GM23248 (cell line): ENCODE results near the gene EXOC1.

Source experiments
- EZH2 ChIP-seq: fragments of 200-600 bp; sonication (generic); IDR thresholded peaks from 2 replicates; pipeline ENCODE4 v1.6.1; 2018; ENCODE audit warnings: antibody characterized with exemption, mild to moderate bottlenecking; ENCODE audit not compliant: insufficient read depth, poor library complexity, severe bottlenecking
- EZH2phosphoT487 ChIP-seq: fragments of 200-600 bp; sonication (generic); IDR thresholded peaks from 2 replicates; pipeline ENCODE4 v1.6.1; 2018; ENCODE audit warnings: antibody characterized with exemption, moderate library complexity, mild to moderate bottlenecking, low read depth; ENCODE audit not compliant: insufficient read depth

DNA sequence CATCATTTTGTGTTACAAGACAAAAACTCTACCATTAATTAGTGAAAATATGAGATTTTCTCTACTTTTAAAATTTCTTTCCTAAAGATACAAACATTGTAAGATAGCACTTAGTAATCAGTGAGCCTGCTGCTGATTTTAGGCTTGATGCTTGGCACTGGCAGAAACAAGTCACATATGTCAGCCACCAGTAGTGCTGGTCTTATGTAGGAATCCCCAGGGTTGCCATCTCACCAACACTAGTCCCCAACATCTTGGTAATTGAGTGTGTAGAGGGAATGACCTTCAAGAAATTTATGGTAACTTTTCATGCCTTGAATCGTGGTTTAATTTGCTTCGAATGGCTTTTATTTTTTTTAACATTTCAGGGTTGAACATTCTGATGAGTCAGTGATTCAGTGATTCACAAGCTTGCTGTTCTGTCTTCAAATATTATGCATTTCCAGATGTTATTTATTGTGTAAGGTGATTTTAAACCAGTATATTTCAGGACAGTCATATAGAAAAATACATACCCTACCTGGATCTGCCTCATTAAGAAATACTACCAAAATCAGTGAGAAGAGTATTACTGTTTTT lies 11.9 kb downstream of the EXOC1 start:
- TF ChIP-seq EZH2phosphoT487 (no peak), EZH2 (no peak)
